ENCODE data around the gene ABLIM3. TPM values are rescaled to one million over a fixed set of nuclear protein-coding genes. Genes with fewer than 3 reads are reported as not detected.

ABLIM3 gene
- total RNA-seq, 6 experiments from 2014 or later, result 29.3 to 54.1 (median 48.3) TPM

DNA sequence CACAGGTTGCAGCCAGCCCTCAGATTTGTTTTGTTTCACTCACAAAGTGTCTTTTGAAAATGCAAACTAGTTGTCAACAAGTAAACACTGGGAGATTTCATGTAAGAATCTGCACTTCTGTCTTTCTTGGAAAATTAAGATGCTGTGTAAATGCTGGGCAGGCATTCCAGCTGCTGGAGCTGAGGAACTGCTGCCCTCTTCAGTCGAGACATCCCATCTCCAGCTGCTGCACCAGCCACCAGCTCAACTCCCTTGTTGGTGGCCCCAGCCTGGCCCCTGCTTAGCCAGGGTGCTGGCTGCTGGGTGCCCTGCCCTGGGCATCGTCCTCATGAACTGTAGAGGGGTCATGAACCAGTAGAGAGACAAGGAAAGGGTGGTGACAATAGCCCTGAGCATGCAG is 97.2 kb downstream of the ABLIM3 start:
- Mint-ChIP-seq H3K4me1 (ENCODE audit: low read depth) (peaks cover 9% of the 10 kb centered on the region), H3K36me3 (ENCODE audit: low read depth) (peaks cover 23% of the 10 kb centered on the region; the same call in 1 of the 2 replicates), H3K9me3 (no peaks in the 10 kb centered on the region), H3K27ac (no peak overlapping the region), H3K4me3 (no peak overlapping the region), H3K27me3 (ENCODE audit: insufficient read depth) (no peaks in the 10 kb centered on the region)
- peak; percentile 7 for DNase-seq
- TF ChIP-seq, protein P1, sequence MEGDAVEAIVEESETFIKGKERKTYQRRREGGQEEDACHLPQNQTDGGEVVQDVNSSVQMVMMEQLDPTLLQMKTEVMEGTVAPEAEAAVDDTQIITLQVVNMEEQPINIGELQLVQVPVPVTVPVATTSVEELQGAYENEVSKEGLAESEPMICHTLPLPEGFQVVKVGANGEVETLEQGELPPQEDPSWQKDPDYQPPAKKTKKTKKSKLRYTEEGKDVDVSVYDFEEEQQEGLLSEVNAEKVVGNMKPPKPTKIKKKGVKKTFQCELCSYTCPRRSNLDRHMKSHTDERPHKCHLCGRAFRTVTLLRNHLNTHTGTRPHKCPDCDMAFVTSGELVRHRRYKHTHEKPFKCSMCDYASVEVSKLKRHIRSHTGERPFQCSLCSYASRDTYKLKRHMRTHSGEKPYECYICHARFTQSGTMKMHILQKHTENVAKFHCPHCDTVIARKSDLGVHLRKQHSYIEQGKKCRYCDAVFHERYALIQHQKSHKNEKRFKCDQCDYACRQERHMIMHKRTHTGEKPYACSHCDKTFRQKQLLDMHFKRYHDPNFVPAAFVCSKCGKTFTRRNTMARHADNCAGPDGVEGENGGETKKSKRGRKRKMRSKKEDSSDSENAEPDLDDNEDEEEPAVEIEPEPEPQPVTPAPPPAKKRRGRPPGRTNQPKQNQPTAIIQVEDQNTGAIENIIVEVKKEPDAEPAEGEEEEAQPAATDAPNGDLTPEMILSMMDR (IDR thresholded peaks at IDR 0.05), result peak; percentile 41; the same call in 1 of the 2 replicates

DNA sequence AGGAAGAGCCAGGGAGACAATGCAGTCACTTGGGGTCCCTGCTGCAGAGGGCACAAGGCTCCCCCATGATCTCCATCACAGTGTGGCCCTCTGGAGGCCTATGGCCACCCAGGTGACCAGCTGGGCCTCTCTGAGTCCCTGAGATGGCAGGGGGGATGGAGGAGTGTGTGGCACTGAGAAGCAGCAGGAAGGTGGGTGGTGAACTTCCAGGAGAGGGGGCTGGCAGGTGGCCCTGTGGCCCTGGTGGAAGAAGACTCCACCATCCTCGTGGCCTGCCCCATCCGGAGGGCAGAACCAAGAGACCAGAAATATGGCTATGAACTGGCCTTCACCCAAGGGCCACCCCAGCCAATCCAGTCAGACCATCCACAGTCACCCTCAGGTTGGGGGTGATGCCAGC is 98.6 kb downstream of the ABLIM3 start:
- TF ChIP-seq, protein P1 (IDR thresholded peaks at IDR 0.05), result no peak
- H3K4me3 Mint-ChIP-seq, result no peak overlapping the region
- H3K4me1 Mint-ChIP-seq (ENCODE audit: low read depth), result peaks cover 9% of the 10 kb centered on the region
- no peaks in the 10 kb centered on the region for H3K27me3 Mint-ChIP-seq (ENCODE audit: insufficient read depth)
- DNase-seq, result no peak
- H3K27ac Mint-ChIP-seq, result no peak overlapping the region
- H3K9me3 Mint-ChIP-seq, result no peaks in the 10 kb centered on the region
- peaks cover 19% of the 10 kb centered on the region; the same call in 1 of the 2 replicates for H3K36me3 Mint-ChIP-seq (ENCODE audit: low read depth)

- no peaks in the 10 kb centered on the region for H3K27me3 Mint-ChIP-seq (ENCODE audit: insufficient read depth)
Measured at GRCh38 chr5:149240354-149240998, 99.2 kb downstream of the ABLIM3 start.

DNA sequence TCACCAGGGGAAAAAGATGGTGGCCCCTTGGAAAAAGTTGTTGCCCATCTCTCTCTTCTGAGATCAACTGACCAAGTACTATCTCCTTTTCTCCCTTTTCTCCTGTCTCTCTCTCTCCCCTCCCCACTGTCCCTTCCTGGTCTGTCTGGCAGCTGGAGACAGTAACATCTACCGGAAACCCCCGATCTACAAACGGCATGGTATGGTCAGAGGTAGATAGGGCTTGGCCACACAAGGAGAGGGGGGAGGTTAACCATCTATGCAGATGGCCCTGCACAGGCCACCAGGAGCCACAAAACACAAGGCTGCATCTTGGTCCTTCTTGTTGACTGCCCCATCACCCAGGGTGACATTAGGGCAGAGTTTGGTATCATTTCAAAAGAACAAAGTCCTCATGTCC is 101.0 kb downstream of the ABLIM3 start:
- H3K36me3 Mint-ChIP-seq (ENCODE audit: low read depth), result peaks cover 43% of the 10 kb centered on the region

More at GRCh38 chr5:149240354-149240998, 99.2 kb downstream of the ABLIM3 start:
- no peak overlapping the region for H3K27ac Mint-ChIP-seq
- no peak overlapping the region for H3K4me3 Mint-ChIP-seq
- peaks cover 9% of the 10 kb centered on the region for H3K4me1 Mint-ChIP-seq (ENCODE audit: low read depth)
- TF ChIP-seq, protein P1 (IDR thresholded peaks at IDR 0.05), result no peak
- no peak for DNase-seq
- H3K36me3 Mint-ChIP-seq (ENCODE audit: low read depth), result peaks cover 24% of the 10 kb centered on the region; the same call in 1 of the 2 replicates
- no peaks in the 10 kb centered on the region for H3K9me3 Mint-ChIP-seq

GRCh38 chr5:149246906-149247305 is 105.6 kb downstream of the ABLIM3 start:
- H3K27me3 Mint-ChIP-seq (ENCODE audit: insufficient read depth), result no peaks in the 10 kb centered on the region
- no peak overlapping the region for H3K4me3 Mint-ChIP-seq
- peaks cover 54% of the 10 kb centered on the region for H3K36me3 Mint-ChIP-seq (ENCODE audit: low read depth)
- DNase-seq, result no peak
- H3K9me3 Mint-ChIP-seq, result no peaks in the 10 kb centered on the region
- H3K4me1 Mint-ChIP-seq (ENCODE audit: low read depth), result no peaks in the 10 kb centered on the region; the same call in 1 of the 2 replicates
- TF ChIP-seq, protein P1 (IDR thresholded peaks at IDR 0.05), result no peak
- H3K27ac Mint-ChIP-seq, result no peak overlapping the region

More for the DNA sequence above, 101.0 kb downstream of the ABLIM3 start:
- TF ChIP-seq, protein P1 (IDR thresholded peaks at IDR 0.05), result no peak
- DNase-seq, result no peak
- Mint-ChIP-seq H3K4me1 (ENCODE audit: low read depth) (peaks cover 9% of the 10 kb centered on the region), H3K9me3 (no peaks in the 10 kb centered on the region), H3K27me3 (ENCODE audit: insufficient read depth) (no peaks in the 10 kb centered on the region), H3K27ac (no peak overlapping the region), H3K4me3 (no peak overlapping the region)

Measured in HFFc6 (cell line).